HepG2 (cell line): ENCODE results near the gene FBXW12. TPM values are rescaled to one million over a fixed set of nuclear protein-coding genes. Genes with fewer than 3 reads are reported as not detected.

ENCODE experiments used
- ATAC-seq: fragments of 200-7000 bp; cut with Tn5 transposase; 3 replicates; pipeline ENCODE4 v1.9.1; 2020; ENCODE audit warnings: mild to moderate bottlenecking, moderate library complexity
- BruUV-seq: library from RNA; stranded (reverse); fragments of 400-500 nt; replicated peaks from 2 replicates; lab custom pipeline; 2021; lab: Mats Ljungman, UMichigan
- CTCF ChIA-PET: fragments of 300-600 bp; formaldehyde crosslinking; extraction: SDS; loops from one replicate; lab custom pipeline; 2021; ENCODE audit warnings: low total read pairs, inconsistent platforms, low intra/inter-chr PET ratio; lab: Yijun Ruan, JAX
- POLR2A ChIA-PET: fragments of 350-600 bp; sonication (Branson Sonifier 250); formaldehyde crosslinking; loops from one replicate; lab custom pipeline; 2020; ENCODE audit warnings: antibody characterized with exemption, inconsistent platforms; lab: Yijun Ruan, JAX
- DNase-seq: peaks from one replicate; pipeline ENCODE4 v3.0.0-alpha.2; 2015; ENCODE audit warnings: low spot score
- FAIRE-seq: peaks from 3 replicates; lab custom pipeline; 2011; peaks lifted over from hg19 to GRCh38; lab: Jason Lieb, UNC
- H2AFZ ChIP-seq: one replicate; pipeline ENCODE4 v1.6.1; 2011; ENCODE audit warnings: low read length, inconsistent platforms
- H3K27ac ChIP-seq: fragments of 300-600 bp; 3 replicates; pipeline ENCODE4 v1.8.0; 2011; ENCODE audit warnings: mixed run types, mild to moderate bottlenecking, mixed read lengths, low read length, inconsistent platforms; ENCODE audit not compliant: insufficient read depth; ENCODE audit errors: extremely low read length
- H3K27me3 ChIP-seq, 2 experiments: fragments of 200-600 bp in 1 of 2; 2 replicates in 1 of 2; 3 replicates in 1 of 2; pipeline versions ENCODE4 v1.6.0 to v1.8.0; 2011; ENCODE audit warnings: low read length in 2 of 2, mild to moderate bottlenecking in 2 of 2, moderate library complexity in 2 of 2, inconsistent platforms in 1 of 2; ENCODE audit not compliant: insufficient read depth in 2 of 2, control insufficient read depth in 1 of 2
- H3K36me3 ChIP-seq, 2 experiments: fragments of 200-600 bp in 1 of 2; replicated peaks in 1 of 2; 2 replicates in 1 of 2; 3 replicates in 1 of 2; pipeline versions ENCODE4 v1.5.1 to v1.8.0; 2011; ENCODE audit warnings: low read length in 2 of 2, inconsistent platforms in 1 of 2; ENCODE audit not compliant: insufficient read depth in 2 of 2, control insufficient read depth in 1 of 2
- H3K4me1 ChIP-seq: 2 replicates; pipeline ENCODE4 v1.5.1; 2012; ENCODE audit warnings: low read length, inconsistent platforms; ENCODE audit not compliant: insufficient read depth
- H3K4me2 ChIP-seq: 2 replicates; pipeline ENCODE4 v1.6.0; 2011; ENCODE audit warnings: low read depth, low read length, inconsistent platforms
- H3K4me3 ChIP-seq, 3 experiments: fragments of 200-600 bp in 1 of 3; sonication (generic), shearing (Covaris generic) in 1 of 3; replicated peaks in 1 of 3; 2 replicates each; pipeline ENCODE4 v1.5.1; 2011 to 2016; ENCODE audit warnings: low read length in 3 of 3, inconsistent platforms in 2 of 3, low read depth in 2 of 3, mild to moderate bottlenecking in 2 of 3, control low read depth in 1 of 3, mixed read lengths in 1 of 3; ENCODE audit not compliant: insufficient read depth in 1 of 3
- H3K79me2 ChIP-seq: one replicate; pipeline ENCODE4 v1.6.1; 2011; ENCODE audit warnings: low read length, inconsistent platforms; ENCODE audit not compliant: insufficient read depth
- H3K9ac ChIP-seq: 2 replicates; pipeline ENCODE4 v1.6.0; 2011; ENCODE audit warnings: mild to moderate bottlenecking, low read depth, low read length, inconsistent platforms; ENCODE audit not compliant: insufficient read depth
- H3K9me3 ChIP-seq: 2 replicates; pipeline ENCODE4 v1.5.1; 2012; ENCODE audit warnings: mild to moderate bottlenecking, low read length
- H4K20me1 ChIP-seq: 2 replicates; pipeline ENCODE4 v1.6.0; 2011; ENCODE audit warnings: inconsistent platforms, mild to moderate bottlenecking, low read length, moderate library complexity; ENCODE audit not compliant: insufficient read depth
- HNRNPLL ChIP-seq: fragments of 200-400 bp; formaldehyde crosslinking; IDR thresholded peaks from 2 replicates; pipeline ENCODE4 v1.6.1; 2017; ENCODE audit warnings: mild to moderate bottlenecking, low read depth, low read length; ENCODE audit not compliant: poor library complexity, severe bottlenecking
- NR2F6 ChIP-seq, 2 experiments: IDR thresholded peaks; 2 replicates each; pipeline ENCODE4 v1.6.1; 2016; ENCODE audit warnings: antibody characterized with exemption in 1 of 2, mild to moderate bottlenecking in 1 of 2
- PHF21A ChIP-seq: sonication (generic); formaldehyde crosslinking; IDR thresholded peaks from 2 replicates; pipeline ENCODE4 v1.5.0; 2020; ENCODE audit warnings: mild to moderate bottlenecking, missing genetic modification reagents
- RELA ChIP-seq: sonication (generic); formaldehyde crosslinking; IDR thresholded peaks from 2 replicates; pipeline ENCODE4 v1.4.0; 2020; ENCODE audit warnings: missing genetic modification reagents
- ZBED4 ChIP-seq: sonication (generic); formaldehyde crosslinking; IDR thresholded peaks from 2 replicates; pipeline ENCODE4 v1.4.0; 2020; ENCODE audit warnings: missing genetic modification reagents, borderline replicate concordance
- ZFP36 ChIP-seq: fragments of 150-350 bp; IDR thresholded peaks from 2 replicates; pipeline ENCODE4 v1.6.1; 2018; ENCODE audit warnings: borderline replicate concordance, low read length, low read depth; ENCODE audit not compliant: partially characterized antibody
- ZNF331 ChIP-seq: sonication (generic); formaldehyde crosslinking; IDR thresholded peaks from 2 replicates; pipeline ENCODE4 v1.4.0; 2020; ENCODE audit warnings: missing genetic modification reagents
- ZNF337 ChIP-seq: sonication (generic); formaldehyde crosslinking; IDR thresholded peaks from 2 replicates; pipeline ENCODE4 v1.5.1; 2020; ENCODE audit warnings: missing genetic modification reagents, low read depth, mild to moderate bottlenecking, borderline replicate concordance
- ZNF343 ChIP-seq: sonication (generic); formaldehyde crosslinking; IDR thresholded peaks from 2 replicates; pipeline ENCODE4 v1.4.0; 2020; ENCODE audit warnings: mild to moderate bottlenecking, missing genetic modification reagents
- WGBS: methylation state at CpG from one replicate; pipeline ENCODE4 v1.1.6; 2017; ENCODE audit warnings: low lambda C conversion rate; 5-methylcytosine and 5-hydroxymethylcytosine counted together
- in situ Hi-C: cut with HindIII; loops from 2 replicates; pipeline ENCODE4 v1.10.0; 2017; ENCODE audit warnings: low pct_unique_long_range_greater_than_20kb; ENCODE audit not compliant: extremely low pct_ligation_motif_present
- intact Hi-C: fragments of 100-400 bp; cut with micrococcal nuclease; formaldehyde crosslinking; loops from one replicate; pipeline ENCODE4 v1.10.0; 2022; ENCODE audit not compliant: unreplicated experiment
- polyA plus RNA-seq, 8 experiments: library from polyadenylated mRNA; depleted of rRNA in 3 of 8; stranded (reverse) in 7 of 8; unstranded in 1 of 8; fragments of >200 nt; fragmentation: Illumina TruSeq in 4 of 8; extraction: Trizol in 4 of 8; gene quantifications; 2 replicates each; pipeline versions ENCODE4 v1.2.1 to v1.2.3, GENCODE V29; 2011 to 2016; ENCODE audit warnings: low read depth in 4 of 8, missing spikeins in 1 of 8, mixed read lengths in 1 of 8; ENCODE audit not compliant: insufficient read depth in 1 of 8
- total RNA-seq, 5 experiments: library from RNA; depleted of rRNA; stranded (reverse); fragments of >200 nt; fragmentation: Illumina TruSeq; extraction: Trizol; gene quantifications; 2 replicates each; pipeline ENCODE4 v1.2.3, GENCODE V29; 2016; ENCODE audit warnings: low read depth in 1 of 5

The FBXW12 gene
- total and polyA plus RNA-seq, 2 of the 13 experiments (the other 11 are each of a cell fraction or from before 2014, with no cell fraction given), result not detected

- no peak overlapping the region for H3K4me2 ChIP-seq
- H3K27me3 ChIP-seq, result no peaks in the 10 kb centered on the region; a peak in 1 of 5 replicates
- DNase-seq, result no peak
- in situ Hi-C loops (loop anchor here (5.0 kb wide), 3 partner anchors 35 to 205 kb away; no protein-coding TSS in a partner anchor), intact Hi-C loops (loop anchor here (1.0 to 2.0 kb wide), 3 partner anchors 36 to 204 kb away; no protein-coding TSS in a partner anchor)
- BruUV-seq, result no TSS peak
- H3K27ac ChIP-seq, result no peak overlapping the region
- no peak overlapping the region for H3K9ac ChIP-seq
- ATAC-seq, result no peak
- H3K9me3 ChIP-seq, result no peaks in the 10 kb centered on the region
- POLR2A ChIA-PET, result interaction anchor here (1.0 to 2.7 kb wide), 10 partner anchors 8 to 196 kb away, joined by 4 to 59 read pairs (median 10); partner anchors contain the start of genes ATRIP and ZNF589
- no peak overlapping the region for H3K4me3 ChIP-seq
- no peak overlapping the region for H2AFZ ChIP-seq
- peaks cover 27% of the 10 kb centered on the region for H3K79me2 ChIP-seq
- FAIRE-seq, result no peak
- peaks cover 6% of the 10 kb centered on the region for H4K20me1 ChIP-seq
- no peak for TF ChIP-seq HNRNPLL
- no peak for TF ChIP-seq ZNF337 (CRISPR knock-in tag)
- no peak for TF ChIP-seq RELA (CRISPR knock-in tag)
- TF ChIP-seq ZNF343 (CRISPR knock-in tag), result no peak
- TF ChIP-seq PHF21A (CRISPR knock-in tag), result no peak
- TF ChIP-seq NR2F6 (IDR thresholded peaks at IDR 0.05), result no peak
- no peak for TF ChIP-seq NR2F6 (CRISPR knock-in tag; IDR thresholded peaks at IDR 0.05)
- TF ChIP-seq ZFP36, result no peak
- no peak for TF ChIP-seq ZBED4
- TF ChIP-seq ZNF331 (CRISPR knock-in tag), result no peak
- H3K36me3 ChIP-seq, result peaks cover 1 to 8% of the 10 kb centered on the region in 2 experiments; a peak in 3 of 5 replicates
- WGBS, result 86% methylated on average over 7 of the region's 7 CpGs
- peaks cover 72% of the 10 kb centered on the region for H3K4me1 ChIP-seq
- CTCF ChIA-PET, result interaction anchor here (0.8 to 5.7 kb wide), 6 partner anchors 14 to 164 kb away, joined by 4 to 117 read pairs (median 20); no protein-coding TSS in a partner anchor
Measured at GRCh38 chr3:48436855-48437254, 64.8 kb downstream of the FBXW12 start.
